Stomach (tissue), 4 donors: Measurements from ENCODE around the gene CTNND1.

Experiments used
- CTCF ChIP-seq, 7 experiments: fragments of 450-650 bp in 4 of 7; fragments of 200-600 bp in 3 of 7; sonication (generic) in 3 of 7; IDR thresholded peaks; one replicate each; pipeline ENCODE4 v1.5.1; 2016 to 2019; ENCODE audit warnings: antibody characterized with exemption in 7 of 7, control low read depth in 2 of 7, mild to moderate bottlenecking in 1 of 7
- POLR2AphosphoS5 ChIP-seq, 3 donors: sonication (generic); formaldehyde crosslinking; IDR thresholded peaks; one replicate each; pipeline ENCODE4 v1.6.1; 2016; ENCODE audit warnings: antibody characterized with exemption in 3 of 3

GRCh38 chr11:57812634-57813033 lies 51.0 kb downstream of the CTNND1 start:
- TF ChIP-seq CTCF (IDR thresholded peaks at IDR 0.05) (no peak), POLR2AphosphoS5 (IDR thresholded peaks at IDR 0.05) (no peak)
